ENCODE measurements around the gene MATN3. TPM values are rescaled to one million over a fixed set of nuclear protein-coding genes. Genes with fewer than 3 reads are reported as not detected.

Gene MATN3
- total and polyA plus RNA-seq, 2 of the 13 experiments (the other 11 are each of a cell fraction or from before 2014, with no cell fraction given), result 36.1 to 208 TPM

- TF ChIP-seq, protein P1, sequence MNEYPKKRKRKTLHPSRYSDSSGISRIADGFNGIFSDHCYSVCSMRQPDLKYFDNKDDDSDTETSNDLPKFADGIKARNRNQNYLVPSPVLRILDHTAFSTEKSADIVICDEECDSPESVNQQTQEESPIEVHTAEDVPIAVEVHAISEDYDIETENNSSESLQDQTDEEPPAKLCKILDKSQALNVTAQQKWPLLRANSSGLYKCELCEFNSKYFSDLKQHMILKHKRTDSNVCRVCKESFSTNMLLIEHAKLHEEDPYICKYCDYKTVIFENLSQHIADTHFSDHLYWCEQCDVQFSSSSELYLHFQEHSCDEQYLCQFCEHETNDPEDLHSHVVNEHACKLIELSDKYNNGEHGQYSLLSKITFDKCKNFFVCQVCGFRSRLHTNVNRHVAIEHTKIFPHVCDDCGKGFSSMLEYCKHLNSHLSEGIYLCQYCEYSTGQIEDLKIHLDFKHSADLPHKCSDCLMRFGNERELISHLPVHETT (CRISPR knock-in tag; conservative IDR thresholded peaks at IDR 0.05), result peak; percentile 72; the same call in 1 of the 2 replicates
- TF ChIP-seq NFATC3 (CRISPR knock-in tag; IDR thresholded peaks at IDR 0.05) (0 out of 2 replicates have a peak, but pooled peaks have one; percentile 87), GATA4 (IDR thresholded peaks at IDR 0.05; ENCODE audit: borderline replicate concordance, low read depth) (no peak; the same call in 1 of the 2 replicates), MTA1 (CRISPR knock-in tag; IDR thresholded peaks at IDR 0.05; ENCODE audit: borderline replicate concordance) (peak; percentile 50; the same call in 1 of the 2 replicates), NRL (CRISPR knock-in tag; IDR thresholded peaks at IDR 0.05; ENCODE audit: borderline replicate concordance) (peak; percentile 96; the same call in 1 of the 2 replicates), ZNF564 (CRISPR knock-in tag; IDR thresholded peaks at IDR 0.05) (no peak; the same call in none of the 2 replicates), SKI (IDR thresholded peaks at IDR 0.05; ENCODE audit: partially characterized antibody) (no peak), FOXM1 (CRISPR knock-in tag; IDR thresholded peaks at IDR 0.05) (no peak), ZNF75D (CRISPR knock-in tag; IDR thresholded peaks at IDR 0.05; ENCODE audit: borderline replicate concordance) (no peak), MTF1 (CRISPR knock-in tag; IDR thresholded peaks at IDR 0.05) (peak; percentile 85; the same call in 1 of the 2 replicates), MTA3 (CRISPR knock-in tag; IDR thresholded peaks at IDR 0.05) (no peak), NFKB2 (CRISPR knock-in tag; IDR thresholded peaks at IDR 0.05; ENCODE audit: borderline replicate concordance) (peak; percentile 76), TIGD3 (CRISPR knock-in tag; IDR thresholded peaks at IDR 0.05; ENCODE audit: borderline replicate concordance) (0 out of 2 replicates have a peak, but pooled peaks have one; percentile 18), CBFB (CRISPR knock-in tag; IDR thresholded peaks at IDR 0.05) (no peak), NR2C2 (CRISPR knock-in tag; IDR thresholded peaks at IDR 0.05; ENCODE audit: borderline replicate concordance) (peak; percentile 92; the same call in 1 of the 2 replicates), PLSCR1 (CRISPR knock-in tag; IDR thresholded peaks at IDR 0.05; ENCODE audit: borderline replicate concordance) (no peak), ZNF646 (CRISPR knock-in tag; IDR thresholded peaks at IDR 0.05) (no peak)
- TF ChIP-seq, protein P2, sequence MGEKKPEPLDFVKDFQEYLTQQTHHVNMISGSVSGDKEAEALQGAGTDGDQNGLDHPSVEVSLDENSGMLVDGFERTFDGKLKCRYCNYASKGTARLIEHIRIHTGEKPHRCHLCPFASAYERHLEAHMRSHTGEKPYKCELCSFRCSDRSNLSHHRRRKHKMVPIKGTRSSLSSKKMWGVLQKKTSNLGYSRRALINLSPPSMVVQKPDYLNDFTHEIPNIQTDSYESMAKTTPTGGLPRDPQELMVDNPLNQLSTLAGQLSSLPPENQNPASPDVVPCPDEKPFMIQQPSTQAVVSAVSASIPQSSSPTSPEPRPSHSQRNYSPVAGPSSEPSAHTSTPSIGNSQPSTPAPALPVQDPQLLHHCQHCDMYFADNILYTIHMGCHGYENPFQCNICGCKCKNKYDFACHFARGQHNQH (CRISPR knock-in tag; IDR thresholded peaks at IDR 0.05), result peak; percentile 92
Measured at GRCh38 chr2:20051532-20052228, 39.2 kb upstream of the MATN3 start, which contains the start of gene LAPTM4A (continued).

Data from HepG2 (cell line).